Measurements from ENCODE around the gene XYLT1.

GRCh38 chr16:17101646-17102045 is 369.1 kb downstream of the XYLT1 start:
- TF ChIP-seq HDGF (IDR thresholded peaks at IDR 0.05; ENCODE audit: borderline replicate concordance): no peak
- TF ChIP-seq FOXM1 (IDR thresholded peaks at IDR 0.05; ENCODE audit: borderline replicate concordance): no peak
- no peak for TF ChIP-seq LEF1 (IDR thresholded peaks at IDR 0.05; ENCODE audit: borderline replicate concordance)
- no peak for TF ChIP-seq ELF4 (IDR thresholded peaks at IDR 0.05)
- no peak for TF ChIP-seq TARDBP (IDR thresholded peaks at IDR 0.05)
- no peak for TF ChIP-seq SP1 (IDR thresholded peaks at IDR 0.05)
- no peak for TF ChIP-seq SUZ12 (IDR thresholded peaks at IDR 0.05)
